Stomach smooth muscle (tissue), 2 donors: ENCODE results near the gene SULF2.
A peak's percentile ranks its signal among the peaks of the same experiment; 100 is the strongest.

Experiments used
- H3K27ac ChIP-seq: one replicate; pipeline ENCODE4 v1.7.0; 2013; ENCODE audit warnings: mild to moderate bottlenecking, low read length, inconsistent platforms
- H3K27me3 ChIP-seq, 2 donors: one replicate each; pipeline ENCODE4 v1.7.0; 2013; ENCODE audit warnings: low read length in 2 of 2; ENCODE audit not compliant: insufficient read depth in 2 of 2, control insufficient read depth in 1 of 2
- H3K36me3 ChIP-seq, 2 donors: one replicate each; pipeline ENCODE4 v1.7.0; 2013; ENCODE audit warnings: low read length in 2 of 2; ENCODE audit not compliant: control insufficient read depth in 2 of 2, insufficient read depth in 2 of 2
- H3K4me1 ChIP-seq: one replicate; pipeline ENCODE4 v1.7.0; 2013; ENCODE audit warnings: low read length; ENCODE audit not compliant: control insufficient read depth, insufficient read depth
- H3K4me3 ChIP-seq, 2 donors: one replicate each; pipeline ENCODE4 v1.7.0; 2013; ENCODE audit warnings: low read length in 2 of 2
- H3K9ac ChIP-seq, 2 donors: one replicate each; pipeline ENCODE4 v1.7.0; 2013; ENCODE audit warnings: low read length in 2 of 2, mild to moderate bottlenecking in 1 of 2
- H3K9me3 ChIP-seq, 2 donors: one replicate each; pipeline ENCODE4 v1.7.0; 2013; ENCODE audit warnings: low read length in 2 of 2; ENCODE audit not compliant: control insufficient read depth in 2 of 2
- donor health status: healthy.
- donor health status: Pancreatic carcinoma.

SULF2 gene

DNA sequence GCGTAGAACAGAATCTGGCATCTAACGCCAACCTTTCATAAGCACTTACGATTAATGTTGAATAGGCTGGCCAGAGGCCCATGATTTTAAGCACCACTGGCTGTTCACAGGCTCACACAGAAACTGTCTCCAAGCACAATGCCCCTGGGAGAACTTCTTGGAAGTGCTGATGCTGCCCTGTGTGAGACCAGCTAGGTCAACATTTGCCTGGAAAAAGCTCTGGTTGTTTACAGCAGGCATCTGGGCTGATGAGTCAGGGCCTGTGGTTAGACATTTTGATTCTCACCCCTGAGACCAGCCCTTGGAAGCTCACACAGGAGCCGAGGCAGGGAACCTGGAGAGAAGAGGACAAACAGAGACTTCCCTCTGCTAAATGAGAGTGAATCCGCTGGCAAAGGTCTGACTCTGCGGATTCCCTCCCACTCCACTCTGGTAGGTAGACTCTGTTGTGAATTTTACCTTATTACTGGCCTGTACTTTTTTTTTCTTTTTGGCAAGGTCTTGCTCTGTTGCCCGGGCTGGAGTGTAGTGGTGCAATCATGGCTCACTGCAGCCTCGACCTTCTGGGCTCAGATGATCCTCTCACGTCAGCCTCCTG is 6.8 kb upstream of the SULF2 start:
- H3K9ac ChIP-seq, result peak overlapping the region in 1 of 2 donors; percentile 68
- H3K4me3 ChIP-seq, result peak overlapping the region in 1 of 2 donors; percentile 29
- no peaks in the 10 kb centered on the region for H3K27me3 ChIP-seq
- peaks cover 35% of the 10 kb centered on the region for H3K4me1 ChIP-seq
- peak overlapping the region; percentile 74 for H3K27ac ChIP-seq
- H3K9me3 ChIP-seq, result no peaks in the 10 kb centered on the region
- no peaks in the 10 kb centered on the region for H3K36me3 ChIP-seq

DNA sequence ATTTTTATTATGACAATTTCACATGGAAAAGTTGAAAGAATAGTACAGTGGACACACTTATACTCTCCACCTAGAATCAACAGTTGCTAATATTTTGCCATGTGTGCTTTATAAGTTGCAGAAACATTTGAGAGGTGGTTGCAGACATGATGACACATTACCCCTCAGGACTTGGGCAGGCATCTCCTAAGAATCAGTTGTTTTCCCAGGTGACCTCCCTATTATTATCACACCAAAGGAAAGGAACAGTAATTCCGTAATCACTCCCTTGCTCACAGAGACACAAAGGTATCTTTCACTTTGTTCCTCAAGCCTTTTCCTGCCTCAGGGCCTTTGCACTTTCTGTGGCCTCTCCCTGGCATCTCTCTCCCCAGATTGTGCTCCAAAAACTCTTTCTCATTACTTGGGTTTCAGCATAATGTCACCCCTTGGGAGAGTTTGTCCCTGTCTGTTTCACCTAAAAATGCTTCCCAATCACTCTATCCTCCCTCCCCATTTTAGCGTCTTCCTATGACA is 5.9 kb upstream of the SULF2 start:
- H3K27me3 ChIP-seq, result no peaks in the 10 kb centered on the region
- no peak overlapping the region for H3K4me3 ChIP-seq
- H3K4me1 ChIP-seq, result peaks cover 40% of the 10 kb centered on the region
- H3K36me3 ChIP-seq, result no peaks in the 10 kb centered on the region
- no peak overlapping the region for H3K9ac ChIP-seq
- no peaks in the 10 kb centered on the region for H3K9me3 ChIP-seq
- H3K27ac ChIP-seq, result peak overlapping the region; percentile 74

DNA sequence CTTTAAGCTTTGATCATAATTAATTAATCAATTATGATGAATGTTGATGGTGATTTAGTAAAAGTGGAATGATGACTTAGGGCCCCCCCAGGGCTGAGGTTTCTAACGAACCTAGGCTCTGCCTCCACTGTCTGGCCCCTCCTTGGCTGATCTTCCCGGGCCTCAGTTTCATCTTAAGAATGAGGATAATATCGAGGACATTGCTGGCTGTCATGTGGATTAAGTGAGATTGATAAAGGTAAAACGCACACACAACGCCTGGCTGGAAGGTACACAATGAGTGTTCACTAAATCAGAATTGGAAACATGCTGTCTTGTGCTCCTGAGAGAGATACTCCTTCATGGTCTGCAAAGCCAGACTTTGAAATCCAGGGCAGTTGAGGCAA is 5.3 kb upstream of the SULF2 start:
- peak overlapping the region; percentile 74 for H3K27ac ChIP-seq
- H3K4me3 ChIP-seq, result no peak overlapping the region
- no peaks in the 10 kb centered on the region for H3K27me3 ChIP-seq
- peak overlapping the region in 1 of 2 donors; percentile 50 for H3K9ac ChIP-seq
- H3K9me3 ChIP-seq, result no peaks in the 10 kb centered on the region
- H3K36me3 ChIP-seq, result no peaks in the 10 kb centered on the region
- peaks cover 42% of the 10 kb centered on the region for H3K4me1 ChIP-seq

DNA sequence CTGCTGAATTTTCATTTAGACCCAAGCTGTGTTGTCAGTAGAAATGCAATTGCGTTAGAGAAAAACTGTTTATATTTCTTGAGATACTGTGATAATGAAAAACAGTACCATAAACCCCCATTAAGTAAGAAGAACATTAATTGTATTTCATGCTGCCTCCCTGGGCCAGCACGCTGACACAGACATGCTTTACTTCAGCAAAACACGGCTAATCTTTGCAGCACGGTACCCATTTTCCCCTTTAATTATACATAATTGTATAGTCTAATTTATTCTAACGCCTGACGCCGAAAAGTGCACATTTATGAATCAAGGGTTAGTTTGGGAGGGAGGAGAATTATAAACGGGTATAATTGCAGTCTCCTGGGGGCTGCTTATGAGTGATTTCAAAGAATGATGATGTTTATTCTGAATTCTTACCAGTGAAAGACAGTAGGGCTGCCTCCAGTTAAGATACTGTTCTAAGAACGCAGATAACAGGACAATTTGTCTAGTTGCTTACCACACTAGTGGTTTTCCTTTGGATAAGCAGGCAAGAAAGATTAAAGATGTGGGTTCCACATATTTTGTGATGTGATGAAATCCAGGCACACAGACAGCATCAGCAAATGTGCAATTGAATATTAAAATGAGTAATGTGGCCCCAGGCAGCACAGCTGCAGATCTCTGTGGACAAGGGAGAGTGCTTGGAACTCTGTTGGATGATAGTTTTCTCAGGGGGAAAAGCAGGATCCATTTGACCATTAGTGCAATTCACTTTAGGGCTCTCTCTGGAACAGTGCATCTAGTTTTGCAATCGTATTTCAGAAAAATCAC is 4.7 kb upstream of the SULF2 start:
- Histone ChIP-seq H3K4me3 (no peak overlapping the region), H3K27ac (no peak overlapping the region), H3K4me1 (peaks cover 36% of the 10 kb centered on the region), H3K9ac (peak overlapping the region in 1 of 2 donors; percentile 50), H3K27me3 (no peaks in the 10 kb centered on the region), H3K9me3 (no peaks in the 10 kb centered on the region), H3K36me3 (no peaks in the 10 kb centered on the region)

DNA sequence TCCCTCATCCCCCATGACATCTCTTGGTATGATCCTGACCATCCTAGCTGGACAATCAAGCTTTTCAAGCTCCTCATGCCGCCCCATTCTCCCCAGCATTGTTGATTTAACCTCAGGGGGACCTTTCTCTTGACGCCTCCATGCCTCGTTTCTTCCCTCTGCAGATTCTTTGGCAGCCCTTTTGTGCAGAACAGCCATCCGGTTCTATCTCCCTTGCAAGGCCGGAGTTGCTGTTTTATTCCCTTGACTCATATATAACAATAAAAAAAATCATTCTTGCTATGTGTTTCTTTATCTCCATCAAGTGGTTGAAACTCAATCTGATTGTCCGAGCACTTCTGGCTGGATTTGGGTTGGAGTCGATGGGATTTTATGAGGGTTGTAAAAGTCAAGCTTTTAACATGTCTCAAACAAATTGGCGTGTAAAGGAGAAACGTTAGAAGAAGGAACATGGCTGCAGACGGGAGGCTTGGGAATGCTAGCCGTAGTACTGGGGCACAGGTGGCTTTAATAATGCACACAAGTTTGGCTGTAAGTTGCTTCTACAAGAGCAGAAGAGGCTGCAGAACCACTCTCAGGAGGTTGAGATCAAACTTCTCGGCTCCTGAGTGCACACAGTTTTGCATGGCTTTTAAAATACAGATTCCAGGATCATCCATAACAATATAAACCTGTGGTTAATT is 3.9 kb upstream of the SULF2 start:
- Histone ChIP-seq H3K36me3 (no peaks in the 10 kb centered on the region), H3K9me3 (no peaks in the 10 kb centered on the region), H3K27ac (no peak overlapping the region), H3K4me3 (no peak overlapping the region), H3K4me1 (peaks cover 39% of the 10 kb centered on the region), H3K9ac (no peak overlapping the region), H3K27me3 (no peaks in the 10 kb centered on the region)

DNA sequence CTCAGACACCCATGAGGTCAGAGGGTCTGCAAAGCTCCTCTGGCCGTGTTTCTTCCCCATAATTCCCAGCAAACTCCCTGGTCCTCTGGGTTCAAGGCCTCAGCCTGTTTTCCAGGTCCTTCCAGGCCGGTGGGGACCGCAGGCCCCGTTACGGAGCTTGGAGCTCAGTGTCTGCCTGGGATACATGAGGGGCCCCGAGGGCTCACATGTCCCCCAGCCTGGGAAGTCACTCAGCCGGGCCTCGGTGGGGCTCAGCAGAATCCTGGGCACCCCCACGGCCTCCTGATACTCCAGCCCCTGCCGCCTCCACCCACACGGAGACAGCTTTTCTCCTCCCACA is 3.4 kb upstream of the SULF2 start:
- Histone ChIP-seq H3K27ac (no peak overlapping the region), H3K9me3 (no peaks in the 10 kb centered on the region), H3K9ac (no peak overlapping the region), H3K36me3 (no peaks in the 10 kb centered on the region), H3K27me3 (no peaks in the 10 kb centered on the region), H3K4me1 (peaks cover 44% of the 10 kb centered on the region), H3K4me3 (no peak overlapping the region)

DNA sequence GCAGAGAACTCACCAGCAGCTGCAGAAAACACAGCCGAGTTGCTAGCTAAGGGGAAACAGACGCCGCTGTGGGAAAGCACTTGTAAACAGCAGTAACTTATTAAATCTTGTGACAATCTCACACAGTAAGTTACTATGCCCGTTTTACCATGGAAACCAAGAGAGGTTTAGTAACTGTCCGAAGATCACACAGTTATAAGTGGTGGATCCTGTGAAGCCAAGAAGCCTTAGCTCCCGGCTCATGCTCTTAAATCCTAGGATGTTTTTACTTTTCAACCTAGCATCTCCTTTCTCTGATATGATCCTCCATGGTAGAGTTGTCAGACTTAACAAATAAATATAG is 1.5 kb upstream of the SULF2 start:
- Histone ChIP-seq H3K36me3 (no peaks in the 10 kb centered on the region), H3K27me3 (no peaks in the 10 kb centered on the region), H3K27ac (peak overlapping the region; percentile 84), H3K9ac (peak overlapping the region; percentile 6 to 91), H3K9me3 (no peaks in the 10 kb centered on the region), H3K4me1 (peaks cover 46% of the 10 kb centered on the region), H3K4me3 (peak overlapping the region; percentile 82 to 93)

DNA sequence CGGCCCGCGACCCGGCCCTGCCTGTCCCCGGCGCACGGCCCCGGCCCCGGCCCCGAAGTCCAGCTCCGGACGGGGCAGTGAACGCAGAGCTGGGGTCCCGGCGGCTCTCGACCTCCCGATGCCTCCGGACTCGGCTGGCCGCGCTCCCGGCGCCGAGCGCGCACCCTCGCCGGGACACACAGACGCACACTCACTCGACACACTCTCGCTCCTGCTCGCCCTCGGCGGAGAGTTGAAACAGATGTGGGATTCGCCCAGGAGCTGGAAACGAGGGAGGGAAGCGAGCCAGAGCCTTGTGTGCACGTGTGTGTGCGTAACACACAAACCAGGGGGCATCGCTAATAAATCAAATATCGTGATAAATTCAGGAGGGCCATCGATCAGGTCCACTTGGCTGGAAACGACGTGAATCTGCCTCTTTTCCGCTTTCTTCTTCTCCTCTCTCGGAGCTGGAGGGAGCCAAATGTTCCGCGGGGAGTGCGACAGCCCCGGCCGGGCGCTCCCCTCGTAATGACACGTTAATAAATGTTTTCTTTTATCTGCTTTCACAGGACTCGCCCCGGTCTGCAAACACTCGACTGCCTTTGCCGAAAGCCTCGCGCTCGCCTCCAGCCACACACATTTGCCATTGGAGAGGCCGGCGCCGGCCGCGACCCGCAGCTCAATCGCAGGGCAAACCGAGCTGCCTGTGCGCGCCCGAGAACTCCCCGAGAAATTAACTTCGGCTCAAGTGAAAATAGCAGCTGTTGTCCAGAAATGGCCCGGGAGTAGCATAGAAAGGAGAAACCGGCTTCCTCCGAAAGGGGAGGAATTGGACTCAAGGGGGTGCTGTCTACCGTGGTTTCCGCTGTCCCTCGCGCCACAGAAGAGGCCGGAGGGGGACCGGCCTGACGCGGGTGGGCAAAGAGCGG is 828 bp upstream of the SULF2 start:
- Histone ChIP-seq H3K9ac (peak overlapping the region; percentile 76 to 91), H3K27ac (peak overlapping the region; percentile 84), H3K4me1 (peaks cover 44% of the 10 kb centered on the region), H3K27me3 (no peaks in the 10 kb centered on the region), H3K36me3 (no peaks in the 10 kb centered on the region), H3K9me3 (no peaks in the 10 kb centered on the region), H3K4me3 (peak overlapping the region; percentile 82 to 93)

DNA sequence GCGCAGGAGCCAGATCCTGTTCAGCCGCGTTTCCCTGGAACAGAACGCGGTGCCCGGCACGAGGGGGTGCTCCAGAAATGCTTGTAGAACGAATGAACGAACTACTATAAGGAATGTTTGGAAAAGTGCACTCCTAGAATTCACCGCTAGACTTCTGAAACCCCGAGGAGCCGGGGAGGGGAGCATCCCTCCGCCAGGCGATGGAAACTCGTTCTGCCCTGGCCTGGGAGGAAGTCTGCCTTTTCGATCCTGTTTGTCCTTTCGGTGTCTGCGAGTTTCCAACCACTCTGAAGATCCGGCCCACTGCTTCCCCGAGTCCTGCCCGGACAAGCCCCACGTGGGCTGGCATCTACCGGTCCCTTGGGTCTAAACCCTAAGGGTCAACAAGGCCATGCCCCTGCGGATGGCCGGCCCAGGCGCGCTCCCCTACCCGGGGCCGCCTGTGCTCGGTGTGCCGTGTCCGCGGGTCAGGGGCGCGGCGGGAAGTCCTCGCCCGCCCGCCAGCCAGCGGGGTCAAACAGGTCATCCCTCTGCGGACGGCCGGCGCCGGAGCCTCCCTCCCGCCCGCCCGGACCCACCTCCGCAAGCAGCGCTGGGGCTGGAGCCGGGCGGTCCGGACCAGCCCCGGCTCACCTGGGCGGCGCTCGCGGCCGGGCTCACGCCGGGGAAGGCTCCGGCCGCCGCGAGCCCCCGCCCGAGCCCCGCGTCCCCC is 526 bp downstream of the SULF2 start:
- H3K9ac ChIP-seq, result peak overlapping the region; percentile 65 to 69
- no peaks in the 10 kb centered on the region for H3K27me3 ChIP-seq
- no peaks in the 10 kb centered on the region for H3K36me3 ChIP-seq
- peak overlapping the region; percentile 18 for H3K27ac ChIP-seq
- H3K9me3 ChIP-seq, result no peaks in the 10 kb centered on the region
- peak overlapping the region; percentile 68 to 83 for H3K4me3 ChIP-seq
- H3K4me1 ChIP-seq, result peaks cover 32% of the 10 kb centered on the region
